GM12801 (cell line): ENCODE measurements around the gene RRBP1.

Experiments
- CTCF ChIP-seq: IDR thresholded peaks from one replicate; pipeline ENCODE4 v1.5.1; 2011; ENCODE audit warnings: control low read depth; ENCODE audit not compliant: insufficient read length; ENCODE audit errors: extremely low read depth

RRBP1 gene

GRCh38 chr20:17685168-17685567, 3.1 kb upstream of the RRBP1 start:
- no peak for TF ChIP-seq CTCF

GRCh38 chr20:17684077-17684888, 2.2 kb upstream of the RRBP1 start:
- TF ChIP-seq CTCF: no peak

GRCh38 chr20:17683218-17684076, 1.4 kb upstream of the RRBP1 start:
- no peak for TF ChIP-seq CTCF

- TF ChIP-seq CTCF: no peak
Measured at GRCh38 chr20:17682889-17683198, 802 bp upstream of the RRBP1 start.

GRCh38 chr20:17681726-17682102, 328 bp downstream of the RRBP1 start:
- TF ChIP-seq CTCF: no peak

GRCh38 chr20:17680836-17681725, 961 bp downstream of the RRBP1 start:
- TF ChIP-seq CTCF: no peak
